GM12801 (cell line): ENCODE data around the gene CLCNKB.

Source experiments
- CTCF ChIP-seq: IDR thresholded peaks from one replicate; pipeline ENCODE4 v1.5.1; 2011; ENCODE audit warnings: control low read depth; ENCODE audit not compliant: insufficient read length; ENCODE audit errors: extremely low read depth

The CLCNKB gene

GRCh38 chr1:16082283-16083038, 38.9 kb downstream of the CLCNKB start:
- TF ChIP-seq CTCF = no peak

GRCh38 chr1:16083486-16083885, 39.9 kb downstream of the CLCNKB start:
- TF ChIP-seq CTCF = no peak

- TF ChIP-seq CTCF = no peak
Observed at GRCh38 chr1:16085522-16085921, 41.9 kb downstream of the CLCNKB start.

- TF ChIP-seq CTCF = no peak
Observed at GRCh38 chr1:16087733-16088132, 44.2 kb downstream of the CLCNKB start.

GRCh38 chr1:16088351-16088911, 44.8 kb downstream of the CLCNKB start:
- no peak for TF ChIP-seq CTCF

GRCh38 chr1:16088996-16089395, 45.4 kb downstream of the CLCNKB start:
- TF ChIP-seq CTCF = no peak

- TF ChIP-seq CTCF = no peak
Observed at GRCh38 chr1:16090076-16090826, 46.7 kb downstream of the CLCNKB start.
